GM21515 (cell line): ENCODE data around the gene LPCAT1.
"Not testable (repeated sequence)": the region's sequence is repeated elsewhere in the genome, so short reads cannot be mapped to it uniquely, and the experiment has no call there.

ENCODE experiments used
- ATAC-seq: cut with Tn5 transposase; IDR thresholded peaks from one replicate; pipeline ENCODE4 v1.9.1; 2021; ENCODE audit not compliant: unreplicated experiment

Gene LPCAT1

GRCh38 chr5:1468629-1469527, 54.9 kb downstream of the LPCAT1 start:
- no peak for ATAC-seq

GRCh38 chr5:1468247-1468612, 55.5 kb downstream of the LPCAT1 start:
- no peak for ATAC-seq

DNA sequence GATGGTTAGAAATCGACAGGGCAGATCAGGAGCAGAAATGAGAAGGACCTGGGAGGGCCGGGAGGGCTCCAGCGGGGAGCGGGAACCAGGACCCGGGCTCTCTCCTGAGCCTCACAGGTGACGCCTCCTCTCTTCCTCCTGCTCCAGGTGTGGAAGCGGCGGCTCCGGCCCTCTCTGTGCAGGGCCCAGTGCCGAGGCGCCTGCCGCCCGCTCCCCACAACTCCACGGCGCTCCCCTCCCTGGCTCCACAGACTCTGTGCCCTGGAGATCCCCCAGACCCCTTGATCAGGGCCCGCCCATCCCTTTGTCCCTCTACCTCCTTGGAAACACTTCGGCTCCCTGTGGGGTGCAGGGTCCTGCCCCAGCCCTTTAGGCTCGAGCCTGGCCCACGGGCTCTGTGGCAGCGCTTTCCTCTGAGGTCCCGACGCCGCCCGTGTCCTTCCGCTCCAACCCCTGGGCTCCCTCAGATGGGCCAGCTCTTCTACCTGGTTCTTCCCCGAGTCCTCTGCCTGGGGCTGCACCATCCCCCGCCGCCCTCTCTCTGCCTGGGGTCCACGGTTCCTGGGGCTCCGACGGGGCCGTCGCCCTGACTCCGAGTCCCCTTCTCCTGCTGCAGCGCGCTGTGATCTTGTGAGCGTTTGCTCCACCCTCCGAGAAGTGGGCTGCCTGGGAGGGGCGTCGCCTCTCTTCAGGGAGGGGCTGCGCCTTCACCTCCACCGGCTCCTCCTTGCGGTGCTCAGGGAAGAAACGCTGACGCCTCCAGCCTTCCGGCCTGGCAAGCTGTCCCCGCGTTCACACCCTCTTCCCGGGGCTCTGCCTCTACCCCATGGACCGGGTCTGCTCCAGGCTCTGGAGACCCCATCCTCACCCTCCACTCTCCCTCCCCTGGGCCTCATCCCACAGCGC, 56.2 kb downstream of the LPCAT1 start:
- no peak for ATAC-seq

DNA sequence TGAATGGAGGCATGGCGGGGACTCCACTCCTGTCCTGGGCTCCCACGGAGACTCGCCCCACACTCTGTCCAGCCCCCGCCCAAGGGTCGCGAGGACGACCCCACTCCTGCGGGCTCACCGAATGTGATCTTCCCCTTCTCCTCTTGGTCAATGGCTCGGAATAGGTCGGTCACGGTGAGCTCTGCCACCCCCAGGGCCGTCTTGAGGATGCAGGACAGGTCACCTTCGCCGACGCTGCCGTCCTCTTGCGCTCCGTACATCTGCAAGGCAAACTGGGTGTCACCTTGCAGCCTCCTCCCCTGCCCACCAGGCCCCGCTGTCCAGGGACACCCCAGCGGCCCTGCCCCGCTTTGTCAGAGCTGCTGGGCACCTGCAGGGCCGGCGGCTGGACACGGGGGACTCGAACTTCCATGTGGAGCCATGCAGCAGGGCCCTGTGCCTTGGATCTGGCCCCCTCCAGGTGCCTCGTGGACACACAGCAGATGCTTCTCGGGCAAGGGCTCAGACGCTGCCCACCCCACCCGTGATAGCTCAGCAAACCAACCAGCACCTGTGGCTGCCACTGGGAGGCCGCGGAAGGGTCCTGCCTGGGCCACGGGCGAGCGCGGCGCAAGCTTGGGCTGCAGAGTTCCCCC, 57.0 kb downstream of the LPCAT1 start:
- no peak for ATAC-seq

DNA sequence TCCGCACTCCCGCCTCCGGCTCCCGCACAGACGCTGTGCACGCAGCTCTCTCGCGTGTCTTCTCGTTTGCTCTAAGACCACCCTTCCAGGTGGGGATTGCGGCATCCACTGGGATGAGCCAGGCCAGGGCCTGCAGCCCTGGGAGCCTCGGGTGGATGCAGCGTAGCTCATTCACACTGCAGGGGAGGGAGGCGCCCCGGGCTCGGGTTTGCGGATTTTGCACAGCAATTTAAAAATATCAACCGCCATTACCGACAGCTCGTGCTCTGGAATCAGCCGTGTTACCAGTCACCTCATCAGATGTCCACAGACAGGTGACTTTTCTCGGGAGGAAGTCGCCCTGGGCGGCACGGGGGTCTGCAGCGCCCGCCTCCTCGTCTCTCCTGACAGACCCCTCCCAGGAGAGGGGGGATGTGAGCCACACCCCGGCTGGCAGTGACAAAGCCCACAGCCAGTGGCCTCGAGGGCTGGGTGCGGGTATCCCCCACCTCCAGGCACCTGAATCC, 57.7 kb downstream of the LPCAT1 start:
- no peak for ATAC-seq

DNA sequence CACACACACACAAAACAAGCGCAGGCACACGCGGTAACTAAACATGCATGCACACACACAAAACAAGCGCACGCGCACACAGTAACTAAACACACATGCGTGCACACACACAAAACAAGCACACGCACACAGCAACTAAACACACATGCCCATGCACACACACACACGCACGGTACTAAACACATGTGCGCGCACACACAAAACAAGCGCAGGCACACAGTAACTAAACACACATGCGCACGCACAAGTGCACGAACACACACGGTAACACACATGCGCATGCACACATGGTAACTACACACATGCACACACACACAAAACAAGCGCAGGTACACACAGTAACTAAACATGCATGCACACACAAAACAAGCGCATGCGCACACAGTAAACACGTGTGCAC, 58.6 kb downstream of the LPCAT1 start:
- no peak for ATAC-seq

DNA sequence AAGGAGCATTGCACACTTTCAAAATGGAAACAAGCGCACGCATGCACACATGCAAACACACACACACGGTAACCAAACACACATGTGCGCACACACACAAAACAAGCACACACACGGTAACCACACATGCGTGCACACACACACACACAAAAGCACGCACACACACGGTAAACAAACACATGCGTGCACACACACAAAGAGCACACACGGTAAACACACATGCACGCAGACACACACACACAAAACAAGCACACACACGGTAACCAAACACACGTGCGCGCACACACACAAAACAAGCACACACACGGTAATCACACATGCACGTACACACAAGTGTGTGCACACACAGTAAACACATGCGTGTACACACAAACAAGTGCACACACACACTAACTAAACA, 59.2 kb downstream of the LPCAT1 start:
- ATAC-seq, result no peak

DNA sequence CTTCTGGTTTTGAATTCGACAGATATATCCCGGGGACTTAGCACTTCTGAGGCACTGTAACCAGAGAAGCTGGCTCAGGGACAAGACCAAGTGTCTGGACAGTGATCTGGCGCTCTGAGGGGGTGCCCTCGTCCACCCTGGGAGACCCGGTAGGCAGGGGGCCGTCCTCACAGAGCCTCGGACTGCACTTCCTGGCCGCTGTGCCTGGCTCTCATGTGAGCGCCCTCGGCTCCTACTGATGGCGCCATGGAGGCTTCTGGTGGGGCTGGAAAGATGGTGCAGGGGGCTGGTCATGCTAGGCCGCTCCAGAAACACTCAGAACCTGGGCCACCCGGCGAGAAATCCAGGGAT, 59.7 kb downstream of the LPCAT1 start:
- ATAC-seq, result no peak

DNA sequence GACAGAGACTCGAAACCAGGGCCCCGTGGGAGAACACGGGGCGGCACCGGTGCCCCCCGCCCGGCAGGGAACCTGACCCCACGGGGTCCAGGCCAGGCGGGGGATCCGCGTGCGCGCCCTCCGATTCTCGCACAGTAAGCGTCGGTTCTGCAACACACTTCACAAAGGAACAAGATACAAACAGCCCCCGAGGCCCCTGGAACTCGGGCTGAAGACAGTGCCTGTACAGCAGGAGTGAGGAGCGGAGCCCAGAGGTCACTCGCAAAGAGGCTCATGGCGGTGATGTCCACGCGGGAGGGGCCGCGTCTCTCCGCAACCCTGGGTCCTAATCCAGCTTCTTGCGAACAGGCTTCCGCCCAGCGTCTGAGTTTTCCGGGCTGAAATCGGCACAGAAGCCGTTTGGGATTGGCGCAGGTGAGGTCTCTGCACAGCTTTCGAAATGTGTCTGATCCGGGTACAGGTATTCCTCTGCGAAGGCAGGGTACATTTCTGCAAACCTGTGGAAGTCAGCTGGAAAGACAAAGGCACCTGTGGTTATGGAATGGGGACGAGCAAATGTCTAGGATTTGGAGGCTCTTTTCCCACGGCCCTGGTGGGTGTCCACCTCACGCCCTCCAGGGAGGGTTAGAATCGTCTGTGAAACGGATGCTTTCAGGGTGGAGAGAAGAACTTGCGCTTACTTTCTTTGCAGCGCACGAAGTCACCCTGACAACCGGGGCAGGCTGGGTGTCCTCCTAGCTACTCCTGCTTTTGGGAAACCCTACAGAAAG, 60.2 kb downstream of the LPCAT1 start:
- no peak for ATAC-seq

DNA sequence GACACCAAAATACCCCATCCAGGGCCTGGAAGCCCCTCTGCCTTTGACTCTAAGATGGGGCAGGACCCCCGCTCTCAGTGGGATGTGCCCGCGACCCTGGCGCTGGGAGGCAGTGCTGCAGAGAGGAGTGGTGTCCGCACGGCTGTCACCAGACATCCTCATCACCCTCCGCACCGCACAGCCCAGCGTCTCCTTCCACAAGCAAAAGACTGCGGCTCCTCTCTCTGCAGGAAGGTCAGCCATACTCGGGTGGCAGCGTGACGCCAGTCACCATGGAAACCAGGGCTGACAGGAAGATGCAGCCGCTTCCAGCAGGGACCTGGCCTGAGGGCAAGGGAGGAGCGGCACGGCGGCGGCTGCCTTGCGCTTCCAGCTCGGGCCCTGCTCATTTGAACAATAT, 61.4 kb downstream of the LPCAT1 start:
- ATAC-seq, result no peak

- no peak for ATAC-seq
Measured at GRCh38 chr5:1461396-1461795, 62.4 kb downstream of the LPCAT1 start.

DNA sequence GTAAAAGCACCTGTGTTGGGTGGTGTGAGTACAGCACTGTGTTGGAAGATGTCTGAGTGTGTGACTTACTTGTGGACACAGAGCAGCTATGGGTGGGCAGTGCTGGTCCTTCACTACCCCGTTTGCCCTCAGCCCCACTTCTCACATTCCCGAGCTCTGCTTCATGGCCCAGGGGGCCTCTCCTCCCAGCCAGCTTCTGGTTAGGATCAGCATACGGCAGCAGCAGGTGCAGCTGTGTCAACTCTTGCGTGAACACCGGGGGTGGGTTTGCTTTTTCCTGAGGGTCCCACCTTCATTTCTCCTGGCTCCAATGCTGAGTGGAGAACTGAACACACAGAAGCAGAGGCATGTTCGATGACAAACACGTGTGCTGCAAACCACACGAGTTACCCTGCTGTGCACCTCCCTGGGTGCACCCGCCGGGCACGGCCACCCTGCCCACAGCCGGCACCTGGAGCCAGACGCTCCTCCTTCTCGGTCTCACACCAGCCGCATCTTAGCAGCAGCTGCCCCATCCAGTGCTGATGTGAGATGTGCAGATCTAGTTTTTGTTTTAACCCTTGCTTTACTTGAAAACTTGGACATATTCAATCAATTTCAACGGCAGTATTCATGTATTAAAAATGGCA, 63.6 kb downstream of the LPCAT1 start:
- ATAC-seq, result no peak

DNA sequence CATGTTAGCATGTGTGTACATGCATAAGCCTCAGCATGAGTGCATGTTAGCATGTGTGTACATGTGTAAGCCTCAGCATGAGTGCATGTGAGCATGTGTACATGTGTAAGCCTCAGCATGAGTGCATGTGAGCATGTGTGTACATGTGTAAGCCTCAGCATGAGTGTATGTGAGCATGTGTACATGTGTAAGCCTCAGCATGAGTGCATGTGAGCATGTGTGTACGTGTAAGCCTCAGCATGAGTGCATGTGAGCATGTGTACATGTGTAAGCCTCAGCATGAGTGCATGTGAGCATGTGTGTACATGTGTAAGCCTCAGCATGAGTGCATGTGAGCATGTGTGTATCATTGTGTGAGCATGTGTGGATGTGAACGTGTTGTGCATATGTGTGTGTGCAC, 64.3 kb downstream of the LPCAT1 start:
- ATAC-seq, result not testable (repeated sequence)

GRCh38 chr5:1456110-1456881, 67.5 kb downstream of the LPCAT1 start:
- not testable (repeated sequence) for ATAC-seq

GRCh38 chr5:1453613-1454012, 70.1 kb downstream of the LPCAT1 start:
- no peak for ATAC-seq

DNA sequence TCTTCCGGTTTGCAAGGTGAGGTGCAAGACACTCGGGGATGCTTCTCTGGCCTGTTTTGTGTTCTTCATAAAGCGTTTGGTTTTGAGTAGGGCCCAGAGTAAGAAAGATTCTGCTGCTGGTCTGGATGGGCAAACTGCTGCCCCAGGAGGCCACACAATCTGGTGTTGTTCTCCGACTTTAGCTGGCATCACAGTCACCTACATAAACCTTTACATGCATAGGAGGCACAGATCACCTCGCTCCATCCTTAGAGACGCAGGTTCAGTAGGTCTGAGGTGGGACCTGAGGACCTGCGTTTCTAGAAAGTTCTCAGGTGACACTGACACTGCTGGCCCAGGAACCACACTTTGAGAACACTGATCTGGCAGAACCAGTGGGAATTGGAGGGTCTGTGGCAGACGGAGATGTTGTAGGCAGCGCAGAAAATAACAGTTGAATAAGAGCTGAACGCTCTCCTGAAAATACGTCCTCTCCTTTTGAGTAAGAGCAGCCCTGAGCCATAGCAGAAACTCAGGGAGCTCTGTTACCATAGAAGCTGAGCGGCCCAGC, 74.6 kb downstream of the LPCAT1 start:
- ATAC-seq, result no peak

DNA sequence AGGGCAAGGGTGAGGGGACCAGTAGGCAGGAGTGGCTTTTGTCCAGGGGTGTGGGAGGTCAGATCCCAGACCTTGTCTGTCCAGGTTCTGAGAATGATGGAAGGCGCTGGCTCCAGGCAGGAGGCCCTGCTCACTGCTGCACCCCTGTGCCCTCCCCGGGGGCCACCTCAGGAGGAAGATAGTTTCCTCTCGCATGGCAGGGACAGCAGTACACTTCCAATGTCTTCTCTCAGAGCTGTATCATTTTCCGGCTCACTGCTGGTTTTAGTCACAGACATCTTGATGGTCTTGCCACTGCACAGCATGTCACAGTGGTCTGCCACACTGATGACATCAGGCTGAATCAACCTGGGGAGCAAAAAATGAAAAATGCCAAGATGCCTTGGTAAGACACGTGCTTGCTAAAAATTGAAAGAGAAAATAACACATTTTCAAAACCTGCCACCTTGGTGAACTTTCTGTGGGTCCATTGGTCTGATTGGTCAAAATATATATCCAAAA, 75.2 kb downstream of the LPCAT1 start:
- ATAC-seq, result no peak

DNA sequence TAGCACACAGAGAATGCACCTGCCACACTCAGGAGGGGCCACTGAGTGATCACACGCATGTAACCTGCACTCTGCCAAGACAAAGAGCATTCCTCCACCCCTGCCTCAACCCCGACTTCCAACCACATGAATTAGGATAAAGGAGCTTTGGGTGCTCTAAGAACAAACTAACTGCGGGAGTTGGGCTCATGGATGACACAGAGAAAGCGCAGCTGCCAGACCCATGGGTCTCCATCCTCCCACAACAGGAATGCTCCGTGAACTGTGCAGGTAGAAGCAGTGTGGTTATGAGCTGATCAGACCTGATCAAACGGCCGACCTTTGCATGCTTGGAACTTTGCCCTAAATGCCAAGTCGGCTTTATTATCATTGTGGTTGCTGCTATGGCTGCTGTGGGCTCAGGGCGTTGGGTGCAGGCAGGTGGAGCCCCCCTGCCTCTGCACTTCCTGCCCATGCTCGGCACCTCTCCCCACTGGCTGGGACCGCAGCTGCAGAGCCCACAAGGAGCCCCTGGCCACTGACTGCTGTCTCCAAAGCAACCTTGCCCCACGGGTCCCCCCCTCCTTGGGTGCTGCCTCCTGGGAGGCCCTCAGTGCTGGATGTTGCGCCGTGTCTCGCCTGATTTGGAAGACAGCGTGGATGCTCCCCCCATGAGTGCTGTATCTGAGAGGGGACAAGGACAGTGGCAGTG, 75.9 kb downstream of the LPCAT1 start:
- no peak for ATAC-seq
